SU-DHL-6 (cell line): ENCODE data around the gene CD101.
A peak's percentile ranks its signal among the peaks of the same experiment; 100 is the strongest.

Source experiments
- H2AFZ ChIP-seq: fragments of 200-600 bp; sonication (generic); 2 replicates; pipeline ENCODE4 v1.6.1; 2014; ENCODE audit warnings: low read depth, mild to moderate bottlenecking, moderate library complexity, mixed read lengths, antibody characterized with exemption, low read length; ENCODE audit not compliant: severe bottlenecking
- H3F3A ChIP-seq: fragments of 200-600 bp; shearing (Covaris generic); 2 replicates; pipeline ENCODE4 v1.6.0; 2016; ENCODE audit warnings: antibody characterized with exemption, mild to moderate bottlenecking; ENCODE audit not compliant: insufficient read depth
- H3K27ac ChIP-seq: fragments of 200-600 bp; sonication (generic); 2 replicates; pipeline ENCODE4 v1.5.1; 2016; ENCODE audit warnings: low read depth, mild to moderate bottlenecking, low read length, moderate library complexity, mixed read lengths
- H3K27me3 ChIP-seq: fragments of 200-600 bp; sonication (generic), shearing (Covaris generic); 2 replicates; pipeline ENCODE4 v1.6.0; 2014; ENCODE audit warnings: mild to moderate bottlenecking, low read length
- H3K36me3 ChIP-seq: fragments of 200-600 bp; sonication (generic); 2 replicates; pipeline ENCODE4 v1.6.1; 2014; ENCODE audit warnings: mild to moderate bottlenecking, low read length, mixed read lengths
- H3K4me2 ChIP-seq: fragments of 300-600, 200-600 bp; shearing (Covaris generic), sonication (generic); 2 replicates; pipeline ENCODE4 v1.6.0; 2014; ENCODE audit warnings: low read length, low read depth, mild to moderate bottlenecking; ENCODE audit not compliant: poor library complexity, severe bottlenecking
- H3K4me3 ChIP-seq: fragments of 200-600 bp; sonication (generic); 2 replicates; pipeline ENCODE4 v1.5.1; 2014; ENCODE audit warnings: antibody characterized with exemption, low read length, mild to moderate bottlenecking, mixed read lengths; ENCODE audit not compliant: insufficient read depth, poor library complexity, severe bottlenecking
- H3K79me2 ChIP-seq: fragments of 200-600 bp; sonication (generic); 2 replicates; pipeline ENCODE4 v1.6.1; 2014; ENCODE audit warnings: mild to moderate bottlenecking, low read length, moderate library complexity; ENCODE audit not compliant: insufficient read depth
- H3K9ac ChIP-seq: fragments of 200-600 bp; sonication (generic); 2 replicates; pipeline ENCODE4 v1.7.0; 2014; ENCODE audit warnings: mild to moderate bottlenecking, low read length
- H3K9me2 ChIP-seq: fragments of 200-600 bp; sonication (generic); replicated peaks from 2 replicates; pipeline ENCODE4 v1.6.1; 2014; ENCODE audit warnings: low read length; ENCODE audit not compliant: insufficient read depth
- H3K9me3 ChIP-seq: fragments of 200-600 bp; sonication (generic); 2 replicates; pipeline ENCODE4 v1.6.1; 2014; ENCODE audit warnings: low read length, mixed read lengths; ENCODE audit not compliant: insufficient read depth
- H4K20me1 ChIP-seq: fragments of 200-600 bp; sonication (generic); 2 replicates; pipeline ENCODE4 v1.6.1; 2014; ENCODE audit warnings: low read depth, mild to moderate bottlenecking, antibody characterized with exemption, low read length, moderate library complexity, mixed read lengths
- EZH2phosphoT487 ChIP-seq: fragments of 200-600 bp; sonication (generic), shearing (Covaris generic); conservative IDR thresholded peaks from 2 replicates; pipeline ENCODE4 v1.6.1; 2018; ENCODE audit warnings: mild to moderate bottlenecking, antibody characterized with exemption, low read length, moderate library complexity, mixed read lengths
- TF ChIP-seq, protein P1 (sequence below): fragments of 200-600 bp; sonication (generic); IDR thresholded peaks from one replicate; pipeline ENCODE4 v1.5.1; 2017; ENCODE audit warnings: antibody characterized with exemption, mild to moderate bottlenecking, low read length, moderate library complexity; ENCODE audit not compliant: insufficient read depth, poor library complexity, severe bottlenecking

Gene CD101

DNA sequence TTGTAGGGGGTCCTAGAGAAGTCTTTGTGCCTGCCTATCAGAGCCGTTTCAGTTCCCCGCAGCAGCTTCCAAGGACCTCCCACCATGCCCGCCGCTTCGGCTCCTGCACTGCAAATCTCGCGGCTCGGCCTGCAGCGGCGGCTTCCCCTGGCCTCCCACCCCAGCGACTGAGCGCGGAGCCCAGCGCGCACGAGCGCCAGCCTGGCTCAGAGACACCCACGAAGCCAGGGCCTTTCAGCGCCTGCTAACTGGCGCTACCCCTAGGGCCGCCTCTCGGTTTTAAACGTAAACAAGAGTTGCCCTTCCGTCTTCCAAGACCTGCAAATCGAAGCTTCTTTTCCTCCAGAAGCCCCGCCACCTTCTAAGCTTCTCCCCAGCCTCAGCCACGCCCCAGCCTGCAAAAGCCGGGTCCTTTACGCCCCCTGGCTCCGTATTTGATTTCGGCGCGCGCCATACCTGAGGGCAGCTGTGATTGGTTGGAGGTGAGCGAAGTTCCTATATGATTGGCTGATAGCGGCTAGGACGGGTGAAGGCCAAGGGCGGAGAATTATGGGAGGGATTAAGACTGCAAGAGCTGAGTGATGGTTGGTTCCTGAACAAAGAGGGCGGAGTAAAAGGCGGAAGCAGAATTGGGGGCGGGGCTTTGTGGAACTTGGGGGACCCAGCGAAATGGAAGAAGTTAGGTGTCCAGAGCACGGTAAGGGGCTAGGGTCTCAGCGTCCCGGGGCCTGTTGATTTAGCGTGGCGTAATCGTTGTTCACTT lies 58.3 kb downstream of the CD101 start, which contains the start of gene TTF2:
Gene TTF2 (plus strand): TSS at position 649 of the 763 bp plus-strand sequence. CDS start 21 bp downstream, at position 670.
- H3K36me3 ChIP-seq, result peaks cover 29% of the 10 kb centered on the region; the same call in 1 of the 2 replicates
- H3K79me2 ChIP-seq, result peaks cover 65% of the 10 kb centered on the region
- peak within 1 kb of the TSS; percentile 99 for H3K4me2 ChIP-seq

GRCh38 chr1:117060441-117061317 lies 59.1 kb downstream of the CD101 start:
- Histone ChIP-seq H3K4me2 (peak overlapping the region; percentile 69), H3K9ac (peak overlapping the region; percentile 95), H3K9me3 (no peaks in the 10 kb centered on the region), H2AFZ (no peak overlapping the region), H3K4me3 (peak overlapping the region; percentile 86), H3F3A (peaks cover 15% of the 10 kb centered on the region), H3K27me3 (no peaks in the 10 kb centered on the region), H3K9me2 (no peaks in the 10 kb centered on the region), H3K79me2 (peaks cover 70% of the 10 kb centered on the region), H4K20me1 (no peaks in the 10 kb centered on the region), H3K27ac (peak overlapping the region; percentile 58), H3K36me3 (peaks cover 32% of the 10 kb centered on the region; the same call in 1 of the 2 replicates)
- TF ChIP-seq, protein P1, sequence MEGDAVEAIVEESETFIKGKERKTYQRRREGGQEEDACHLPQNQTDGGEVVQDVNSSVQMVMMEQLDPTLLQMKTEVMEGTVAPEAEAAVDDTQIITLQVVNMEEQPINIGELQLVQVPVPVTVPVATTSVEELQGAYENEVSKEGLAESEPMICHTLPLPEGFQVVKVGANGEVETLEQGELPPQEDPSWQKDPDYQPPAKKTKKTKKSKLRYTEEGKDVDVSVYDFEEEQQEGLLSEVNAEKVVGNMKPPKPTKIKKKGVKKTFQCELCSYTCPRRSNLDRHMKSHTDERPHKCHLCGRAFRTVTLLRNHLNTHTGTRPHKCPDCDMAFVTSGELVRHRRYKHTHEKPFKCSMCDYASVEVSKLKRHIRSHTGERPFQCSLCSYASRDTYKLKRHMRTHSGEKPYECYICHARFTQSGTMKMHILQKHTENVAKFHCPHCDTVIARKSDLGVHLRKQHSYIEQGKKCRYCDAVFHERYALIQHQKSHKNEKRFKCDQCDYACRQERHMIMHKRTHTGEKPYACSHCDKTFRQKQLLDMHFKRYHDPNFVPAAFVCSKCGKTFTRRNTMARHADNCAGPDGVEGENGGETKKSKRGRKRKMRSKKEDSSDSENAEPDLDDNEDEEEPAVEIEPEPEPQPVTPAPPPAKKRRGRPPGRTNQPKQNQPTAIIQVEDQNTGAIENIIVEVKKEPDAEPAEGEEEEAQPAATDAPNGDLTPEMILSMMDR, result no peak
- TF ChIP-seq EZH2phosphoT487, result no peak

More for the DNA sequence above, 58.3 kb downstream of the CD101 start, which contains the start of gene TTF2:
- H3K9me3 ChIP-seq, result no peaks in the 10 kb centered on the region
- TF ChIP-seq, protein P1, result no peak
- TF ChIP-seq EZH2phosphoT487, result no peak
- H3K27ac ChIP-seq, result peak within 1 kb of the TSS; percentile 97
- peak within 1 kb of the TSS; percentile 95 for H3K9ac ChIP-seq
- no peaks in the 10 kb centered on the region for H3K9me2 ChIP-seq
- no peaks in the 10 kb centered on the region for H4K20me1 ChIP-seq
- H2AFZ ChIP-seq, result peak within 1 kb of the TSS; percentile 70
- no peaks in the 10 kb centered on the region for H3K27me3 ChIP-seq
- H3K4me3 ChIP-seq, result peak within 1 kb of the TSS; percentile 86
- H3F3A ChIP-seq, result peaks cover 15% of the 10 kb centered on the region

GRCh38 chr1:117061986-117062415 lies 60.4 kb downstream of the CD101 start:
- H3K27ac ChIP-seq, result no peak overlapping the region
- peak overlapping the region; percentile 95 for H3K9ac ChIP-seq
- no peaks in the 10 kb centered on the region for H3K9me2 ChIP-seq
- H3K27me3 ChIP-seq, result no peaks in the 10 kb centered on the region
- peak overlapping the region; percentile 69 for H3K4me2 ChIP-seq
- H3K36me3 ChIP-seq, result peaks cover 38% of the 10 kb centered on the region
- TF ChIP-seq, protein P1, result no peak
- no peak for TF ChIP-seq EZH2phosphoT487
- H3K9me3 ChIP-seq, result no peaks in the 10 kb centered on the region
- peaks cover 15% of the 10 kb centered on the region for H3F3A ChIP-seq
- H3K79me2 ChIP-seq, result peaks cover 75% of the 10 kb centered on the region
- peaks cover 4% of the 10 kb centered on the region; the same call in 1 of the 2 replicates for H4K20me1 ChIP-seq
- H3K4me3 ChIP-seq, result no peak overlapping the region
- H2AFZ ChIP-seq, result no peak overlapping the region
